ENCODE results near the gene ULK4.
"Not testable (repeated sequence)": the region's sequence is repeated elsewhere in the genome, so short reads cannot be mapped to it uniquely, and the experiment has no call there.

Gene ULK4

GRCh38 chr3:41866298-41866697 lies 95.6 kb downstream of the ULK4 start:
- no peak for DNase-seq (ENCODE audit: low read depth)
- TF ChIP-seq CTCF (IDR thresholded peaks at IDR 0.05; ENCODE audit: low read depth, low read length) (no peak), MYC (IDR thresholded peaks at IDR 0.05; ENCODE audit: low read depth, low read length) (no peak), MAX (IDR thresholded peaks at IDR 0.05; ENCODE audit: low read depth, low read length) (no peak), POLR2A (IDR thresholded peaks at IDR 0.05; ENCODE audit: extremely low read depth, insufficient read length) (no peak)
- H3K4me3 ChIP-seq (ENCODE audit: low read depth, low read length), result no peak overlapping the region

GRCh38 chr3:41863024-41863423 lies 98.9 kb downstream of the ULK4 start:
- H3K4me3 ChIP-seq (ENCODE audit: low read depth, low read length), result no peak overlapping the region
- no peak for TF ChIP-seq POLR2A (IDR thresholded peaks at IDR 0.05; ENCODE audit: extremely low read depth, insufficient read length)
- no peak for TF ChIP-seq CTCF (IDR thresholded peaks at IDR 0.05; ENCODE audit: low read depth, low read length)
- no peak for TF ChIP-seq MAX (IDR thresholded peaks at IDR 0.05; ENCODE audit: low read depth, low read length)
- TF ChIP-seq MYC (IDR thresholded peaks at IDR 0.05; ENCODE audit: low read depth, low read length), result no peak
- no peak for DNase-seq (ENCODE audit: low read depth)

GRCh38 chr3:41860489-41860888 lies 101.4 kb downstream of the ULK4 start:
- H3K4me3 ChIP-seq (ENCODE audit: low read depth, low read length); DNase-seq (ENCODE audit: low read depth): not testable (repeated sequence)

- H3K4me3 ChIP-seq (ENCODE audit: low read depth, low read length), result no peak overlapping the region
- no peak for TF ChIP-seq MAX (IDR thresholded peaks at IDR 0.05; ENCODE audit: low read depth, low read length)
- no peak for TF ChIP-seq POLR2A (IDR thresholded peaks at IDR 0.05; ENCODE audit: extremely low read depth, insufficient read length)
- TF ChIP-seq CTCF (IDR thresholded peaks at IDR 0.05; ENCODE audit: low read depth, low read length), result no peak
- TF ChIP-seq MYC (IDR thresholded peaks at IDR 0.05; ENCODE audit: low read depth, low read length), result no peak
- DNase-seq (ENCODE audit: low read depth), result no peak
Measured at GRCh38 chr3:41854956-41855355, 106.9 kb downstream of the ULK4 start.

GRCh38 chr3:41853540-41854196 lies 108.2 kb downstream of the ULK4 start:
- DNase-seq (ENCODE audit: low read depth), result no peak
- TF ChIP-seq MYC (IDR thresholded peaks at IDR 0.05; ENCODE audit: low read depth, low read length) (no peak), POLR2A (IDR thresholded peaks at IDR 0.05; ENCODE audit: extremely low read depth, insufficient read length) (no peak), MAX (IDR thresholded peaks at IDR 0.05; ENCODE audit: low read depth, low read length) (no peak), CTCF (IDR thresholded peaks at IDR 0.05; ENCODE audit: low read depth, low read length) (no peak)
- H3K4me3 ChIP-seq (ENCODE audit: low read depth, low read length), result no peak overlapping the region

- peak; percentile 19 for DNase-seq (ENCODE audit: low read depth)
Measured at GRCh38 chr3:41848753-41849574, 112.9 kb downstream of the ULK4 start.

More at GRCh38 chr3:41848753-41849574, 112.9 kb downstream of the ULK4 start:
- no peak overlapping the region for H3K4me3 ChIP-seq (ENCODE audit: low read depth, low read length)
- TF ChIP-seq POLR2A (IDR thresholded peaks at IDR 0.05; ENCODE audit: extremely low read depth, insufficient read length) (no peak), MAX (IDR thresholded peaks at IDR 0.05; ENCODE audit: low read depth, low read length) (no peak), MYC (IDR thresholded peaks at IDR 0.05; ENCODE audit: low read depth, low read length) (no peak), CTCF (IDR thresholded peaks at IDR 0.05; ENCODE audit: low read depth, low read length) (no peak)

Measured in NB4 (cell line).